Liver (tissue), 9 donors: Measurements from ENCODE around the gene MED10. TPM values are rescaled to one million over a fixed set of nuclear protein-coding genes. Genes with fewer than 3 reads are reported as not detected.

ENCODE experiments used
- DNase-seq: peaks from one replicate; pipeline ENCODE4 v3.0.0-alpha.2; 2017; ENCODE audit warnings: low spot score
- H3K27ac ChIP-seq, 2 donors: one replicate each; pipeline ENCODE4 v1.7.0; 2013; ENCODE audit warnings: inconsistent platforms in 2 of 2, low read length in 2 of 2, control low read depth in 1 of 2, low read depth in 1 of 2, mild to moderate bottlenecking in 1 of 2
- H3K27me3 ChIP-seq, 4 donors: one replicate each; pipeline versions ENCODE4 v1.6.1 to v1.7.0; 2013; ENCODE audit warnings: low read length in 3 of 4, inconsistent platforms in 1 of 4, mild to moderate bottlenecking in 1 of 4, moderate library complexity in 1 of 4; ENCODE audit not compliant: control insufficient read depth in 4 of 4, insufficient read depth in 4 of 4
- H3K36me3 ChIP-seq, 4 donors: one replicate each; pipeline versions ENCODE4 v1.6.1 to v1.7.0; 2013; ENCODE audit warnings: low read length in 3 of 4, mild to moderate bottlenecking in 3 of 4, low read depth in 1 of 4, moderate library complexity in 1 of 4; ENCODE audit not compliant: control insufficient read depth in 4 of 4, insufficient read depth in 3 of 4
- H3K4me1 ChIP-seq, 4 donors: one replicate each; pipeline versions ENCODE4 v1.6.1 to v1.7.0; 2013; ENCODE audit warnings: low read length in 3 of 4, mild to moderate bottlenecking in 3 of 4, moderate library complexity in 1 of 4; ENCODE audit not compliant: control insufficient read depth in 4 of 4, insufficient read depth in 4 of 4
- H3K4me3 ChIP-seq, 3 donors: one replicate each; pipeline versions ENCODE4 v1.6.1 to v1.7.0; 2013; ENCODE audit warnings: low read length in 3 of 3, control low read depth in 1 of 3, low read depth in 1 of 3, mild to moderate bottlenecking in 1 of 3
- H3K9ac ChIP-seq, 2 donors: one replicate each; pipeline ENCODE4 v1.7.0; 2013; ENCODE audit warnings: low read length in 2 of 2, mild to moderate bottlenecking in 2 of 2, moderate library complexity in 2 of 2, control low read depth in 1 of 2, low read depth in 1 of 2
- H3K9me3 ChIP-seq, 4 donors: one replicate each; pipeline versions ENCODE4 v1.6.1 to v1.7.0; 2013; ENCODE audit warnings: low read length in 3 of 4; ENCODE audit not compliant: control insufficient read depth in 4 of 4
- ATF3 ChIP-seq: IDR thresholded peaks from 2 replicates; pipeline ENCODE4 v1.6.1; 2016; ENCODE audit warnings: antibody characterized with exemption
- CTCF ChIP-seq: fragments of 150-350 bp; IDR thresholded peaks from 2 replicates; pipeline ENCODE4 v1.5.1; 2017; ENCODE audit warnings: improper control_type of control experiment, low read depth, low read length; ENCODE audit not compliant: missing input control
- EGR1 ChIP-seq, 2 donors: IDR thresholded peaks; 2 replicates each; pipeline ENCODE4 v1.6.1; 2016 to 2018; ENCODE audit warnings: antibody characterized with exemption in 2 of 2, low read depth in 2 of 2
- FOXA1 ChIP-seq: IDR thresholded peaks from 2 replicates; pipeline ENCODE4 v1.6.1; 2016; ENCODE audit warnings: antibody characterized with exemption
- FOXA2 ChIP-seq: IDR thresholded peaks from 2 replicates; pipeline ENCODE4 v1.6.1; 2016; ENCODE audit warnings: antibody characterized with exemption
- GABPA ChIP-seq, 2 donors: IDR thresholded peaks in 1 of 2; conservative IDR thresholded peaks in 1 of 2; 2 replicates each; pipeline ENCODE4 v1.6.1; 2016; ENCODE audit warnings: antibody characterized with exemption in 2 of 2, mild to moderate bottlenecking in 1 of 2, moderate library complexity in 1 of 2
- HNF4A ChIP-seq, 2 donors: conservative IDR thresholded peaks; 2 replicates each; pipeline ENCODE4 v1.6.1; 2016; ENCODE audit warnings: antibody characterized with exemption in 2 of 2, mild to moderate bottlenecking in 2 of 2
- HNF4G ChIP-seq: IDR thresholded peaks from 2 replicates; pipeline ENCODE4 v1.6.1; 2016; ENCODE audit warnings: antibody characterized with exemption
- JUND ChIP-seq, 2 donors: IDR thresholded peaks; 2 replicates each; pipeline ENCODE4 v1.6.1; 2016; ENCODE audit warnings: antibody characterized with exemption in 2 of 2
- MAX ChIP-seq: IDR thresholded peaks from 2 replicates; pipeline ENCODE4 v1.6.1; 2016; ENCODE audit warnings: antibody characterized with exemption
- NR2F2 ChIP-seq: IDR thresholded peaks from 2 replicates; pipeline ENCODE4 v1.6.1; 2016; ENCODE audit warnings: antibody characterized with exemption
- RAD21 ChIP-seq, 2 donors: IDR thresholded peaks; 2 replicates each; pipeline ENCODE4 v1.6.1; 2016; ENCODE audit warnings: antibody characterized with exemption in 2 of 2, mild to moderate bottlenecking in 2 of 2
- REST ChIP-seq: IDR thresholded peaks from 2 replicates; pipeline ENCODE4 v1.6.1; 2016; ENCODE audit warnings: antibody characterized with exemption, mild to moderate bottlenecking
- RXRA ChIP-seq, 2 donors: IDR thresholded peaks; 2 replicates each; pipeline ENCODE4 v1.6.1; 2017 to 2018; ENCODE audit warnings: antibody characterized with exemption in 2 of 2, mild to moderate bottlenecking in 1 of 2
- SP1 ChIP-seq: IDR thresholded peaks from 2 replicates; pipeline ENCODE4 v1.6.1; 2018; ENCODE audit warnings: antibody characterized with exemption, mild to moderate bottlenecking
- TAF1 ChIP-seq: conservative IDR thresholded peaks from 2 replicates; pipeline ENCODE4 v1.6.1; 2016; ENCODE audit warnings: antibody characterized with exemption, mild to moderate bottlenecking
- YY1 ChIP-seq: IDR thresholded peaks from 2 replicates; pipeline ENCODE4 v1.6.1; 2016; ENCODE audit warnings: antibody characterized with exemption, mild to moderate bottlenecking
- ZBTB33 ChIP-seq: IDR thresholded peaks from 2 replicates; pipeline ENCODE4 v1.6.1; 2016; ENCODE audit warnings: antibody characterized with exemption
- WGBS: extraction: QIAGEN DNeasy Blood & Tissue Kit; methylation state at CpG from one replicate; pipeline ENCODE4 v1.1.7; 2013; 5-methylcytosine and 5-hydroxymethylcytosine counted together
- polyA plus RNA-seq, 2 donors: library from polyadenylated mRNA; stranded (reverse) in 1 of 2; unstranded in 1 of 2; fragments of 200-250 nt in 1 of 2; fragments of >200 nt in 1 of 2; fragmentation: Nextera tagmentation in 1 of 2; extraction: Ambion mirVana in 1 of 2; gene quantifications; one replicate each; pipeline versions ENCODE4 v1.2.1 to v1.2.3, GENCODE V29; 2013 to 2015
- total RNA-seq, 2 donors: library from RNA; depleted of rRNA; stranded (reverse); fragments of >200 nt; gene quantifications; one replicate each; pipeline ENCODE4 v1.2.3, GENCODE V29; 2014
- donor health status: healthy.
- donor health status: healthy.
- donor health status: healthy.
- donor health status: healthy.
- donor health status: healthy.

MED10 gene
- total and polyA plus RNA-seq, 4 donors: 6.1 to 31.5 (median 11.5) TPM

- no peaks in the 10 kb centered on the region for H3K9me3 ChIP-seq
- H3K27me3 ChIP-seq: no peaks in the 10 kb centered on the region
- WGBS: 97% methylated on average over 4 of the region's 4 CpGs
- peaks cover 0 to 15% (median 14%) of the 10 kb centered on the region in 4 donors for H3K36me3 ChIP-seq
- H3K9ac ChIP-seq: no peak overlapping the region
- peaks cover 0 to 16% (median 10%) of the 10 kb centered on the region in 4 donors for H3K4me1 ChIP-seq
- no peak overlapping the region for H3K4me3 ChIP-seq
- TF ChIP-seq ATF3: no peak
- TF ChIP-seq JUND (IDR thresholded peaks at IDR 0.05): no peak
- no peak for TF ChIP-seq GABPA (IDR thresholded peaks at IDR 0.05 in 1 of 2, conservative IDR thresholded peaks at IDR 0.05 in 1 of 2)
- no peak for TF ChIP-seq HNF4G
- TF ChIP-seq SP1: no peak
- no peak overlapping the region for H3K27ac ChIP-seq
- DNase-seq: no peak
These were observed 899 bp upstream of the MED10 start for GRCh38 chr5:6379246-6379645.

GRCh38 chr5:6378766-6379103 lies 388 bp upstream of the MED10 start:
- 26% methylated on average over 8 of the region's 8 CpGs for WGBS
- no peaks in the 10 kb centered on the region for H3K27me3 ChIP-seq
- H3K9me3 ChIP-seq: no peaks in the 10 kb centered on the region
- H3K4me1 ChIP-seq: peaks cover 0 to 16% (median 10%) of the 10 kb centered on the region in 4 donors
- H3K4me3 ChIP-seq: peak overlapping the region; percentile 77 to 92 (median 82)
- no peak overlapping the region for H3K9ac ChIP-seq
- H3K27ac ChIP-seq: peak overlapping the region in 1 of 2 donors; percentile 1
- DNase-seq: no peak
- TF ChIP-seq FOXA1 (no peak), HNF4A (conservative IDR thresholded peaks at IDR 0.05) (no peak), CTCF (no peak), RXRA (IDR thresholded peaks at IDR 0.05) (no peak), SP1 (peak; percentile 1), FOXA2 (no peak)
- H3K36me3 ChIP-seq: peaks cover 0 to 20% (median 19%) of the 10 kb centered on the region in 4 donors

GRCh38 chr5:6377582-6377904 lies 804 bp downstream of the MED10 start:
- no peak for DNase-seq
- Histone ChIP-seq H3K9me3 (no peaks in the 10 kb centered on the region), H3K9ac (peak overlapping the region; percentile 52 to 92), H3K4me3 (peak overlapping the region; percentile 77 to 92 (median 82)), H3K36me3 (peaks cover 0 to 30% (median 30%) of the 10 kb centered on the region in 4 donors), H3K27me3 (no peaks in the 10 kb centered on the region), H3K27ac (peak overlapping the region in 1 of 2 donors; percentile 70), H3K4me1 (peaks cover 0 to 16% (median 10%) of the 10 kb centered on the region in 4 donors)
- TF ChIP-seq HNF4A (conservative IDR thresholded peaks at IDR 0.05) (no peak), CTCF (no peak), EGR1 (IDR thresholded peaks at IDR 0.05; ENCODE audit: low read depth in 2 of 2) (no peak), RXRA (IDR thresholded peaks at IDR 0.05) (no peak), GABPA (IDR thresholded peaks at IDR 0.05 in 1 of 2, conservative IDR thresholded peaks at IDR 0.05 in 1 of 2) (no peak), JUND (IDR thresholded peaks at IDR 0.05) (no peak), NR2F2 (no peak), REST (no peak), RAD21 (IDR thresholded peaks at IDR 0.05) (no peak), FOXA1 (no peak), YY1 (no peak), SP1 (no peak), TAF1 (no peak), MAX (no peak), ATF3 (no peak), ZBTB33 (no peak), HNF4G (no peak), FOXA2 (no peak)
- WGBS: 42% methylated on average over 6 of the region's 6 CpGs
